Left forelimb (tissue), 1 donor: ENCODE measurements around the gene STPG3.

Source experiments
- DNase-seq: peaks from one replicate; pipeline ENCODE4 v3.0.0-alpha.2; 2018; ENCODE audit warnings: low spot score

STPG3 gene

DNA sequence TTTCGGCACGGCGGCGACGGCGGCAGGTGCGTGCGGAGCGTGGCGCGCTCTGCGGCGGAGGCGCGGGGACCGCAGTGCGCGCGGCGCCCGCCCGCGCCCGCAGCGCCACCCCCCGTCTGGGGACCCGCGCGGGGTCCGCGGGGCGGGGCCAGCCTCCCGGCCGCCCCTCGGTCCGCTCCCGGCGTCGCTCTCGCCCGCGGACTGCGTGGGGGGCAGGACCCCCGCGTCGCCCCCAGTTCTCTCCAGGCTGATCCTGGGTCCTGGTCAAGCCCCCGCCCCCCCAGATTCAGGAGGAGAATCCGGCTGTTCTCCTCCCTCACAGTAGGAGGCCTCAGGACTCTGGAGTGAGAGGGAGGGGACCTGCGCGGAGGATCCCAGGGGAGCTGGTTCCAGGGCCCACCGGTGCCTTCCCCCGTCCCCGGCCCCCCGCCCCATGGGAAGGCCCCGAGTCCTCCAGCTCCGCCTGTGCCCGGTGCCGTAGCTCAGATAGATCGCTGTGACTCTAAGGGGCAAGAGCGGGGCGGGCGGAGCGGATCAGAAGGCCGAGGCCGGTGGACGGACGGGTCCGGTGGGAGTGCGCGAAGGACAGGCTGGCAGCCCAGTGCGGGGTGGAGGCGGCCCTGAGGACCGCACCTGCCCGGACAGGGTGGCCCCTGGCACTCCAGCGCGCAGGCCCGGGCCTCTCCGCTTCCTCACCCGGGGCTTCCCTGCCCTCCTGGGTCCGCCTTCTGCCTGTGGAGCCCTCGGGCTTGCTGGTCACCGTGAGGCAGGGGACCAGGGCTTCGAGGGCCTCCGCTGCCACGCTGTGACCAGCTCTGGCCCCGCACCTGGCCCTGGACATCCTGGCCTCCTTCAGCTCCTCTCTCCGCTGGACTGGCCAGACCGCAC, 28.7 kb upstream of the STPG3 start, which contains the start of gene RNF208:
RNF208 (minus strand) TSS at position 51 of the 888 bp plus-strand sequence. CDS start 1,028 bp downstream, outside the sequence.
- no peak for DNase-seq

DNA sequence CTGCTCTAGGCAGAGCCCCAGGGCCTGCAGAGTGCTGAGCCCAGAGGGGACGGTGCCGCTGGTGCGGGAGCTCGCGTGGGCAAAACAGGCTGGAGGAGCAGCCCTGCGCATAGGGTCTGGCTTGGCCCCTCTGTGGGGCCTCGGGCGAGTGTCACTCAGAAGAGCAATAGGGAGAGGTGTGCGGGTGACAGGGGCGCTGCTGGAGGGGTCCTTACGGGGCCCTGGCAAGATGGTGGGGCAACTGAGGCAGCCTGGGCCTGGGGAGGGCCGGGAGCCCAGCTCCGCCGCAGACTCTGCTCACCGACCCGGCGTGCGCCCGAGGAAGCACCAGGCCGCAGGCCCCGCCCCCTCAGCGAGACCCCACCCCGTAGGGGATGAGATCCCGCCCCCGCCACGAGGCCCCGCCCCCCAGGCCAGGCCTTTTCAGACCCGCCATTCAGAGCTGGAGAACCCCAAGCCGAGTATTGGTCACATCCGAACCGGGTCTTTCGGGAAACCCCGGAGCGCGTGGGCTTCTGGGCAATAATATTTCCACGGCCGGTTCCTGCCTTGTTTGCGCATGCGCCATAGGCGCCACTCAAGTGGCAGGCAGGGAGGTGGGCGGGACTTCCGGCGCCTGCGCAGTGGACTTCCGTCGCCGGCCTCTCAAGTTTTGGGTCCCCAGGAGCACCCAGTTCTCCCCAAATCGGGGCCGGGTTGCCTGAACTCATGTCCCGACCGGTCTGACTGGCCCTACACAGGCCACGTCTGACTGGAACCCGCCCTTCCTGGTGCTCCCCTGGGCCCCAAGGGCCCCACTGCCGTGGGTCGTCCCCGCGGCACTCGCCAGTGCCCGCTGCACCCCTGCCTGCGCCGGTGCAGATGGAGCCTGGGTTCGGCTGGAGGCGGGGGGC, 27.8 kb upstream of the STPG3 start:
- DNase-seq: peak; percentile 96

DNA sequence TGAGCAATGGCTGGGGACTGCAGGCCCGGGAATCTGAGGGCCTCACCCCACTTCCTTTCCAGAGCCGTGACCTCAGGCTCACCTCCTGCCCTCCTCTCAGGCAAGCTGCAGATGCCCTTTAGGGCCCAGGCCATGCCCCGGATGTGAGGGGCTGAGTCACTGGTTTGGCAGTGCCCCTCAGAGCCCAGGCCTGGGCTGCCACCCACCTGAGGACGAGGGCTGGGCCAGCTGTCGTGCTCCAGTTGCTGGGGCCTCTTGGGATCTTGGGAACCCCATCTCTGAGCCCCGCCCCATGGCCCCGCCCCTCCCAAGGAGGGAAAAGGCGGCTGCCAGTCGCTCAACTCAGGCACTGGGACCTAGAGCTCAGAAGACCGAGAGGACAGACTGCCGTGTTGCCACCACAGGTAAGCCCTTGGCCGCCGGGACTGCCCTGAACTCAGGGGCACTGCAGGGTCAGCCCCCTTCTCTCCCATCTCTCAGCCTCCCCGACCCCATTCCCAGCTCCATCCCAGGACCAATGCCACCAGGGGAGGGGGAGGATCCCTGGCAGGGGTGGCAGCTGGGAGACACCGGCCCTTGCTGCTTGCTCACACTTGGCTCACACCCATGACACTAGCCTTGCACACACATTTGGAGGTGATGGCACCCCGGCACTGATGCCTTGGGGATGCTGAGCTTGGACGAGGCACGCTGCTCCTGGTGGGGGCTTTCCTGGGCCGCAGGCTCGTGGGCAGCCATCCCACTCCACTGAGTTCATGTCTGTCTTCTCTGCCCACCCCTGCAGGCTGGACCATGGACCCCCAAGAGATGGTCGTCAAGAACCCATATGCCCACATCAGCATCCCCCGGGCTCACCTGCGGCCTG, 26.0 kb upstream of the STPG3 start, which contains the start of gene CYSRT1:
CYSRT1 (plus strand) TSS at position 345 of the 865 bp plus-strand sequence; CDS start at position 793, 448 bp downstream.
- DNase-seq: no peak

DNA sequence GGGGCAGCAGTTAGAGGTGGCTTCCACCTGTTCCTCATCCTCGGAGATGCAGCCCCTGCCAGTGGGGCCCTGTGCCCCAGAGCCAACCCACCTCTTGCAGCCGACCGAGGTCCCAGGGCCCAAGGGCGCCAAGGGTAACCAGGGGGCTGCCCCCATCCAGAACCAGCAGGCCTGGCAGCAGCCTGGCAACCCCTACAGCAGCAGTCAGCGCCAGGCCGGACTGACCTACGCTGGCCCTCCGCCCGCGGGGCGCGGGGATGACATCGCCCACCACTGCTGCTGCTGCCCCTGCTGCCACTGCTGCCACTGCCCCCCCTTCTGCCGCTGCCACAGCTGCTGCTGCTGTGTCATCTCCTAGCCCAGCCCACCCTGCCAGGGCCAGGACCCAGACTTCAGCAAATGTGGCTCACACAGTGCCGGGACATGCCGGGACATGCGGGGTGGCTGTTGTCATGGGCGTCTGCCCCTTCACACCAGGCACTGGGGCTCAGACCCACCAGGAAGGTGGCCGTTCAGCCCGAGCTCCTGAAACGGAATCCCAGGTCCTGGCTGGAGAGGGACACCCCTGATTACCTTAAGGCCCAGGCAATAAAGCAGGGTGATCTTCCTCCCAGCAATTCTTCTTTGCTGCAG, 25.3 kb upstream of the STPG3 start:
- DNase-seq: no peak

DNA sequence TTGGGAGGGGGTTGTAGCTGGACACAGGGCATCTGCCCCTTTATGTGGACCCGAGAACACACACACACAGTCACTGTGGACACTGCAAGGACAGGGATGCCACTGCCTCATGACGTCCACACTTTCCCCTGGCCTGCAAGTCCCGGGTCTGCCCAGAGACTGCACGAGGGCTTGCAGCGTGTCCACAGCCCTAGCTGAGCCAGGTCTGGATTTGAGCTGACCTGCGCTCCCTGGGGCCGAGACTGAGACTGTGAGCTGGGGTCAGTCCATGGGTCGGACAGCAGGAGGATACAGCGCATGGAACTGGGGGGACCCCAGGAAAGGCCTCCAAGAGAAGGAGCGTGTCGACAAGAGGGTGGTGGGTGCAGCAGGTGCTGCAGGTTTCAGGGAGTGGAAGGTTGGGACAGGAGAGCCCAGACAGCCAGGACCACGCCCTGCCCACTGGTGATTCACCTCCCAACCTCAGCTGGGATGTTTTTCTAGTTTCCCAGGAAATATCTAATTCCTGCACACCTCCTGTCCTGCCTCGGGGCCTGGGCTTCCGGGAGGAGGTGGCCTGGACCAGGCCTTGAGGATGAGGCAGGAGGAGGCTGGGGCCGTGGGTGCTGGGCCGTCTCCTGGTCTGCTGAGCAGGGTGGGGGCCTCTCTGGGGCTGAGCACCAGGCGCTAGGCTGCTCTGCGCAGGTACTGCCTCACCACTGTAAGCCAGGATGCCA, 24.6 kb upstream of the STPG3 start:
- DNase-seq: no peak

DNA sequence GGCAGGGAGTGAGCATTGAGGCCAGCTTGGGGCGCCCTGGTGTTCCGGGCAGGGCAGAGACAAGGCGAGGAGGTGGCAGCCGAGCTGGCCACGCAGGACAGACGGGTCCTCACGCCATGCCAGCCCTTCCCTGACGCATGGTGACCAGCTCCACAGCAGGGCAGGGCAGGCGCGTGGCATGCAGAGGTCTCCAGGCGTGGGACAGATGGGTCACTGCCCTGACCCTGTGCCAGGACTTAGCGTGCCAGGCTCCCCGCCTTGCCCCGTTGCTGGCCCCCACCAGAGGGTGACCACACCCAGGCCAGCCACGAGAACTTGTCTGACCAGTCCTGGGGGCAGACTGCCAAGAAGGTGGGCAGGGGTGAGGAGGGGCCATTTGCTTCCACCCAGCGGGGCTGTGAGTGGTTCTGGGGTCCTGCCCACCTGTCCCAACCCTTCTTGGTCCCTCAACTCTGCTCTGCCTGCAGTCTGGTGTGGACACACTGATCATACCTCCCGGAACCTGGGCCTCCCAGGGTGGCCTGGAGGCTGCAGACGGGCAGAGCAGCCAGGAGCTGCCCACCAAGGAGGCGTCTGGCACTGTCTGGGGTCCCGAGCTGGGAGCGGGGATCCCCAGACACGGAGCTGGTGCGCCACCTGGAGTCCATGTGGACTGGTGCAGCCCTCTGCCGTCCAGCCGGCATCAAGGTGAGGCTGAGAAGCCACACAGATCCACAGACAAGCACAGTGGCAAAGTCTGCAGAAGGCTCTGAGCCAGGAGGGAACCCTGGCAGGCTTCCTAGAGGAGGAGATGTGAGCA, 23.8 kb upstream of the STPG3 start, which contains the start of gene RNF224:
RNF224 (plus strand) TSS at position 449 of the 799 bp plus-strand sequence. CDS start 834 bp downstream, outside the sequence.
- DNase-seq: no peak

DNA sequence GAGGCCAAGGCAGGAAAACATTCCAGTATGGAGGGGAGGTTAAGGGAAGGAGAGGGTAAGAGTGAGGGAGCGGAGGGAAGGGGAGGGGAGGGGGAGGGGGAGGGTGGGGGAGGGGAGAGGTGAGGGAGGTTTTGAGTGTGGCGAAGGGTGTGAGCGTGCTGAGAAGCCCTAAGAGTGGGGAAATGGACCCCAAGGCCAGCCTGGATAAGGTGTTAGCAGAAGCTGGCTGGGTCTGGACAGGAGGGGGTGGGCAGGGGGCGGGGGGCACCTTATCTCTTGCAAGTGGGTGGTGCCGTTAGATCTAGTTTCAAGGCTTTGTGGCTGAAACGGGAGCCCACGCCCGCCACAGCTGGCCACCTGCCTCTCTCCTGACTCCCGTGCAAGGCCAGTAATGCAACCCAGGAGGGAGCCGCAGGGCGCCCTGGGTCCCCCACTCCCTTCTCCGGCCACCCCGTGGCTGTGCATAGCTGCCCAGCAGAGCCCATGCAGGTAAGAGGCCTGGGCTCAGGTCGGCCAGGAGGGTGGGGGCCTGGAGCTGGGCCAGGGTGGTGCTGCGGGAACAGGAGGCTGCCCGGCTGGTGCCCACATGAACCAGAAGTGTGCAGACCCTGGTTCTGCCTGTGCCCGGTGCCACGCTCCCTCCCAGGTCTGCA, 23.1 kb upstream of the STPG3 start:
- no peak for DNase-seq

DNA sequence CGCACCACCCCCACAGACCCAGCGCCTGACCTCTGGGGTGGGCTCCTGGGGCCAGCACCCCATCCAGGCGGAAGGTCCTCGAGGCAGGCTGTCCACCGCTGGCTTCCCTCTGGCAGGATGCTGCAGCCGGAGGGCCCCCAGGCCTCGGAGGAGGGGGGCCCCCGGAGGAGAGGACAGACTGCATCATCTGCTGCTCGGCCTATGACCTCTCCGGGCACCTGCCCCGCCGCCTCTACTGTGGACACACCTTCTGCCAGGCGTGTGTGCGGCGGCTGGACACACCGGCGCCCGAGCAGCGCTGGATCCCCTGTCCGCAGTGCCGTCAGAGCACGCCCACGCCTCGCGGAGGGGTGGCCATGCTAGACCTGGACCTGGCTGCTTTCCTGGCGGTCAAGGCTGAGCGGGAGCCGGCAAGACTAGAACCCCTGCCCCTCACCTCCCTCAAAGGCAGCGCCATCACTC, 22.5 kb upstream of the STPG3 start:
- no peak for DNase-seq

DNA sequence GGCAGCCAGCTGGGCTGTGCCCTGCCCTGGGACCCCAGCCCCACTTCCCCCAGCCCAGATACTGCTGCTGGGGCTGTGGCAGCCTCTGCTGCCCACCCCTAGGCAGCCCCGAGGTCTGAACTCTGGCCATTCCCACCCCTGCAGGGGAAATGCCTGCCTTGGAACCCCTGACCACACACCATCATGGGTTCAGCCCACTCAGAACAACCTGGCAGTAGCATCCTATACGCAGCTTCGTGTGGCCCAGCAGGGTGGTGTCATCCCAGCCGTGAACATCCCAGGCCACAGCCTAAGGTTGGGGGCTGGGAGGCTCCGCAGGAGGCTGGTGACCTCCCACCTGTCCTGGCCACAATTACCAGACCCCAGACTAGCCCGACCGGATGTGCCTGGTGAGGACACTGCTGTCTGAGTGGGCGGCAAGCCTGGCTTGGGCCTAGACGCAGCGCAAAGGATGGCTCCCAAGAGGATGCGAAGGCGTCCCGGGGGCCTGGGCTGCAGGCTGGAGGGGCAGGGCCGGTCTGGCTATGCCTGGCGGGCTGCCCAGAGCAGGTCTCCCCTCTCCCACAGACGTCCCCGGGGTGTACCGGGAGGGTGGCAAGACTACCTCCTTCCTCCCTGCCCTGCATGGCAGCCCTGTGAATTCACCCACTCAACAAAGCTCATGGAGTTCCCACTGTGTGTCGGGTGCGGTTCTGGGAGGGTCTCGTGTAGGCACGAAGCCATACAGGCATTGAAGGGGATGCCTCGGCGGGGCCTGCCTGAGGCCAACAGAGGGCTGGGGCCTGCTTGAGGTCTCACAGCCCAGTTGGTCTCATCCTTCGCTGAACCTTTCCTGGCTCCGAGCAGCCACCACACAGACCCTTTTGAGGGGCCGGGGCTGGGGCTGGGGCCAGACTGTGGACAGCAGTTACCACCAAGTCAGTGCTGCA, 21.9 kb upstream of the STPG3 start:
- DNase-seq: no peak

DNA sequence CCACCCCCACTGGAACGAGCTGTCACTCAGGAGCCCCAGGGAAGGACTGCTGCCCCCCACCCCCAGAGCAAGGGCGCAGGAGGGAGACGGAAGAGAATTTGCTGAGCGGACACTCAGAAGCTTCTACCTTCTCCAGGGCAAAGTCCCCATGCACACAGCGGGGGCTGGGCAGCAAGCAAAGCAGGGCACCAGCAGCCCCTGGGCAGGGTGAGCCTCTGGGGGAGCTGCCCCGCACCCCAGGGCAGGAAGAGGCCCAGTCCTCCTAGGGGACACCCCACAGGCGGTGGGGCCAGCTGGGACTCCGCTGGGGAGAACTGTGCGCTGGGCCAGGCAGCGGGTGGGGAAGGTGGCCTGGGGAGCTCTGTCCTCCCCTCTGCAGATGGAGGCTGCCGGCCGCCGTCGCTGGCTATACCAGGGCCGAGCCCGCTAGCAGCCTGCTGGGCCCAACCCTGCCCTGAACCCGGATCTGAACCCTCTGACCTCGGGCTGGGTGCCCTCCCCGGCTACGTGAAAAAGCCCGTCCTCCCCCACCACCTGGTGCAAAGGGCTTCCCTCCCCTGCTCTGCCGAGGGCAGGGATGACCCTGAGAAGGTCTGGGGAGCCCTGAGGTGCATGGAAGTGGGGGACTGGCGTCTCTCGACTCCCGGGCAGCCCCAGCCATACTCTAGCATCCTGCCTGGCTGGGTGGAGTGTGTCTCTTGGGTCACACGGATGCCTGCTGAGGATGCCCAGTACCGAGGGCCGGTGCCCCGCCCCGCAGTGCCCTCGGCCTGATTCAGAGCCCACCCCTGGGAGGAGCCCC, 21.0 kb upstream of the STPG3 start:
- no peak for DNase-seq

DNA sequence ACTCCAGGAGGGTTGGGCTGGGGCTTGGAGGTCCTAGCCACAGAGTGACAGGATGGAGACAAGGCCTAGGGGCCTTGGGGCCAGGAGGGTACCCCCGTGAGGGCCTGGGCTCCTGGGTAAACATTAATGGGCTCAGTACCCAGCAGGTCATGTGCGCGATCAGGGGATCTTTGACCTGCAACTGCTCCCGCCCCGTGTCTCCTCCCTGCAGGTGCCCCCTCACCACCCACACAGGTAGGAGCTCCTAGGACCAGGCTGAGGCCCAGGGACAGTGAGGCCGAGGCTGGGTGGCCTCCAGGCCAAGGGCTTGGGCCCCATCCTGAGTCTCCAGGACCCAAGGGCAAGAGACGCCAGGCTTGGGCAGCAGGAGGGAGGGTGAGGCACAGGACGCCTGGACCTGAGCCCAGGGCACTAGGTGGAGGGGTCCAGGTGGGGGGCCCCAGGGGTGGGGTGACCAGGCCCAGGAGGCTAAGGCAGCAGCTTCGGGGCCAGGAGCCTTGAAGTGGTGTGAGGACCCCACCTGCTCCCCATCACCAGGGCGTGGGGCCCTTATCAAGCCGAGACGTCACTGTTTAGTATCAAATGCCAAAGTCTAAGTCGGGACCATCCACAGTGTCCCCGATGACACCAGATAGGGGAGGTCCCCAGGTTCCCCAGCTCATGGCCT, 20.2 kb upstream of the STPG3 start, which contains the start of gene SLC34A3:
SLC34A3 (plus strand) TSS at position 197 of the 667 bp plus-strand sequence. CDS start 802 bp downstream, outside the sequence.
- DNase-seq: no peak

DNA sequence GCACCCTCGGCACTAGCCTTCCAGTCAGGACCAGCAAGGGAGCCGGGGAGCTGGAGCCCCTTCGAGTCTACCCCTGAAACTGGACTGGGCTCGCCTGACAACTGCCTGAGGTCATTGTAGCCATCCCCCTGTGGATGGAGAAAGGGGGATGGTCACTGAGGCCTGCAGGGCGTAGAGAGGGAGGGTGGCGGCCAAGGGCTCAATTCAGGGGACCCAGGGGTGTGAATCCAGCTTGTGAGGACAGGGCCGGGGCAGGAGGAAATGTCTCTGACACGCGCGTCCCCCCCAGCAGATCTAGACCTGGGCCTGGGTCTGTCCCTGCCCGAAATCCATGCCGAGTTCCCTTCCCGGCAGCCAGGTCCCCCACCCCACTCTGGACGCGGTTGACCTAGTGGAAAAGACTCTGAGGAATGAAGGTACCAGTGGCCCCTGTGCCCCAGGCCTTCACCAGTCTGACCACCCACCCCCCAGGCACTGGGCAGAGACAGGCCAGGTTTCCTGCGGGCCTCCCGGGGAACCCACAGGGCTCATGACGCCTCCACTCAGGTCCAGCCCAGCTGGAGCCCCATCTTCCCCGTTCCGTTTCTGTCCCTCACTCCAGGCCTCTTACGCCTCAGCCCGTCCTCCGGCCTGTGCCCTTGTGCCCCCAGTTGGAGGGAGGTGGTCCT, 19.6 kb upstream of the STPG3 start:
- DNase-seq: no peak

DNA sequence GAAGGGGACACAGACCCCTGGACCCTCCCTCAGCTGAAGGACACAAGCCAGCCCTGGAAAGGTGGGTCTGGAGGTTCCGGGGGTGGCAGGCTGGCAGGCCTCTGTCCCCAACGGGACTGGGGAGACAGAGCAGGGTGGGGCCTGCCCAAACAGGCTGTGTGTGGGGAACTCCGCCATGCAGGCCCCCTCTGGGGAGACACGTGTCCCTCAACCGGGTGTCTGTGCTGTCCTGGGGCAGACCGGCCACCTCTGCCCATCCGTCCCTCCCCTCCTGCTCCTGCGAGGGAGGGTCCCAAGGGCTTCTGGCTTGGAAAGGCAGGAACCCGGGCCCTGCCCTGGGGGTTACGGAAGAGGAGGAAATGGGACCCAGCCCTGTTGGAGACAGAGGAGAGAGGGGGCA, 19.0 kb upstream of the STPG3 start:
- no peak for DNase-seq

DNA sequence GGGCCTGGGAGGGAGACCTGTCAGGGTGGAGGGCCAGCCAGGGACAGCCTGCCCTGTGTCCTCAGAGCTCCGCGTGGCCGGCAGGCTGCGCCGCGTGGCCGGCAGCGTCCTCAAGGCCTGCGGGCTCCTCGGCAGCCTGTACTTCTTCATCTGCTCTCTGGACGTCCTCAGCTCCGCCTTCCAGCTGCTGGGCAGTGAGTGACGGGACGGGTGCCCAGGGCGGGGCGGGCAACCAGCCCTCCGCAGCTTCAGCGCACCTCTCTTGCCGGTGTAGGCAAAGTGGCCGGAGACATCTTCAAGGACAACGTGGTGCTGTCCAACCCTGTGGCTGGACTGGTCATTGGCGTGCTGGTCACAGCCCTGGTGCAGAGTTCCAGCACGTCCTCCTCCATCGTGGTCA, 18.6 kb upstream of the STPG3 start:
- DNase-seq: no peak

DNA sequence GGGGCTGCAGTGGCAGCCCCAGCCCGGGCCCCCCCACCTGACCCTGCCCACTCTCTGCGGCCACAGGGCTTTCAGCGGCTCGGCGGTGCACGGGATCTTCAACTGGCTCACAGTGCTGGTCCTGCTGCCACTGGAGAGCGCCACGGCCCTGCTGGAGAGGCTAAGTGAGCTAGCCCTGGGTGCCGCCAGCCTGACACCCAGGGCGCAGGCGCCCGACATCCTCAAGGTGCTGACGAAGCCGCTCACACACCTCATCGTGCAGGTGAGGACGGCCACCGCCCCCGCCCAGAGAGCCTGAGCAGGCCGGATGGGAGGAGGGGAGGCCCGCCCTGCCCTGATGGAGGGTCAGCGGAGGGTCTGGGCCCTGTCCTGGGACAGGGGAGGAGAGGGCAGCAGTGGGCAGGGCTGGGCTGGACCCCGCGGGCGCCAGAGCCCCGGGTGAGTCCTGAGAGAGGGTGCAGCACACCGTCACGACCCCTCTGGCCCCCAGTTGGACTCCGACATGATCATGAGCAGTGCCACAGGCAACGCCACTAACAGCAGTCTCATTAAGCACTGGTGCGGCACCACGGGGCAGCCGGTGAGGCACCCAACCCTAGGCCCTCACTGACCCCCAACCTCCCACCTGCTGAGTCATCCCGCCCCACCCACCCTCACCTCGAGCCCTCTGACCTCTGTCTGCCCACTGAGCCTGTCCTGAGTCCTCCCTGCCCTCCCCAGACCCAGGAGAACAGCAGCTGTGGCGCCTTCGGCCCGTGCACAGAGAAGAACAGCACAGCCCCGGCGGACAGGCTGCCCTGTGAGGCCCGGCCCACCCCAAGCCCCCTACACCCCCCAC, 17.7 kb upstream of the STPG3 start:
- DNase-seq: no peak
